GM21529 (cell line): ENCODE data around the gene PLA1A.

Experiments
- ATAC-seq: cut with Tn5 transposase; IDR thresholded peaks from one replicate; pipeline ENCODE4 v1.9.1; 2021; ENCODE audit not compliant: unreplicated experiment

The PLA1A gene

DNA sequence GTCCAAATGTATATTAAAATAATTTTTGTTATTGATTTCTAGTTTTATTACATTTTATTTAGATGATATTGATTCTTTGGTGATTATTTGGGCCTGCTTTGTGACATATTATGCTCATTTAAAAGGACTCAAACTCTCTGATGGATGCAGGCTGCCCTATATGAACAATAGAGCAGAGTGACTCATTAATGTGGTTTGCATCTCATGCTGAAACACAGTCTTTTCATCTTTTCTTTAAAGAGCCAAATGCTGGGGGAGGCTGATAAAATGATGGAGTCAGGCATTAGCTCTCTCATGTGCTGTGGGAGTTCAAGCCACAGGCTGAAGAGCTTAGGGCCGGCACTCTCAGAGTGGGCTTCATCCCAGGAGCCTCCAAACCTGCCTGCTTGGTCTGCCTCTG lies 7.2 kb downstream of the PLA1A start:
- ATAC-seq: no peak

DNA sequence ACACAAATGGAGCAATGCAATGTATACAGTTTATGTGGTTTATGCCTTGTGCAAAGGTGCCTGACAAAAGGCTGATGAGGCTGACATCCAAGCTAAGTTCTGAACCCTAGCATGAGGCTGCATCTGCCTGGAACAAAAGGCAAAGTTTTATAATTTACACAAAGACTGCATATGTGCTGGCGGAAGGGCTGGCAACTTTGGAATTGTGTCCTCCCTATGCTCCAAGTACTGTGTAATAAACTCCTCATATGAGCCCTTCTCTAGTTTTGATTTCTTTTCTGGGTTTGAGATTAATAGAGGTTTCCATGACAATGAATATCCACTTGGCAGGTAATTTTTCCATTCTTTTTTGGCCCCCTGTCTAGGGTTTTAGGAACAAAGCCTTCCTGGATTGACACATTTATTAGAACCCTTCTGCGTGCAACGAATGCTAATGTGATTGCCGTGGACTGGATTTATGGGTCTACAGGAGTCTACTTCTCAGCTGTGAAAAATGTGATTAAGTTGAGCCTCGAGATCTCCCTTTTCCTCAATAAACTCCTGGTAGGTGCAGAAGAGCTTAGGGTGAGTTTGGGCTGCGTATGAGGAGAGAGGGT lies 10.8 kb downstream of the PLA1A start:
- no peak for ATAC-seq

DNA sequence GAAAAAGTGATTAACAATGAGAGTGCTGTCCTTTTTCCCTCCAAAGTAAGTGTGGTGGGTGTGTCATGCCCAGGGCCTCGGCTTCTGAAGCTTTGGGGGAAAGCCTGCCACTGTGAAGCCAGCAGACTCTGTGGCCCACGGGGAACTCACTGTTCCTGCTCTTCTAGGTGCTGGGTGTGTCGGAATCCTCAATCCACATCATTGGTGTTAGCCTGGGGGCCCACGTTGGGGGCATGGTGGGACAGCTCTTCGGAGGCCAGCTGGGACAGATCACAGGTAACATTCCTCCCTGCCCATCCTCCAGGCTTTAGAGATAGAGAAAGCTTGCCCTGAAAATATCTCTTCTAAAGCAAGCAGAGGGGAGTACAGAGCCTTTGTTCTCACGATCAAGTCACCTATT lies 11.6 kb downstream of the PLA1A start:
- ATAC-seq: no peak

DNA sequence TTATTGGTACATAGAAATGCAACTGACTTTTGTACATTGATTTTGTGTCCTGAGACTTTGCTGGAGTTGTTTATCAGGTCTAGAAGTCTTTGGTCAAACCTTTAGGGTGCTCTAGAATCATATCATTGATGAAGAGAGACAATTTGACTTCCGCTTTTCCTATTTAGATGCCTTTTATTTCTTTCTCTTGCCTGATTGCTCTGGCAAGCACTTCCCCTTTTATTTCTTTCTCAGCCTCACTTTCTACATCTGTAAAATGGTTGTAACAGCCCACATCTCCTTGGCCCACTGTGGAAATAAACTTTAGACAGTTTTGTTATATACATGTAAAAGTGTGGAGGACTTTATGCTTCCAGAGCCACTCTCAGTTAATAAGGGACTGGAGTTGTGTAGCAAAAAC lies 14.0 kb downstream of the PLA1A start:
- ATAC-seq: no peak

DNA sequence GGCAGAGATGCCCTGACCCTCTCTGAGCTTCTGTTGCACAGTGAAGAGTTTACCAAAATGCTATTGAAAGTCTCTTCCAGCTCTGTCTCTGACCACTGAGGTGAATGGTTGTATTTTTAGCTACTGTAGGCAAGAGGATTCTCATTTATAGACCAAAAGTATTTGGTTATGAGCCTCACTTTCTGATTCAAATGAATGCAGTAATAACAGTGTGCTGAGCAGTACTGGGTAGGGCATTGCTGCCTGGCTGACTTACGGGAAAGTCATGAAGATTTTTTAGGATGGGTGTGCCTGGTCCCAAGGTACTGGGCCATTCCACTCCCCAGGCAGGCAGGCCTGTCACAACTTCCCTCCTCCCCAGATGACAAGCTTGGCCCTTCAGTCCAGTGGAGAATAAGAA lies 15.5 kb downstream of the PLA1A start:
- ATAC-seq: peak; percentile 78

DNA sequence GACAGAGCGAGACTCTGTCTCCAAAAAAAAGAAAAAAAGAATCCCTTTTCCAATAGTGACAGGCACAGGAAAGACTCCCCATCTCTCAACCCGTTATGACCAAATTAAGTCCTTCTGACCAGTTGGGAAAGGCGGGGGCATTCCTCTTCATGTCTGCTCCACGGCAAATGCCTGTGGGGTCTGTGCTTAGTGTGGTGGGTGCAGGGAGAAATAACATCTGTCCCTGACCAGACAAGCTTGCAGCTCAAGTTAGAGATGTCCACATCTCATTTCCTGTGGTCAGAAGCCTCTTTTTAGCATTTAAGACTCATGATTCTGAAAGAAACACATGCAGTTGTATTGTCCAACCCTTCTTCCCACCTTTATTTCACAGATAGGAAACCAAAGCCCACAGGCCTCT lies 16.2 kb downstream of the PLA1A start:
- ATAC-seq: peak; percentile 29

DNA sequence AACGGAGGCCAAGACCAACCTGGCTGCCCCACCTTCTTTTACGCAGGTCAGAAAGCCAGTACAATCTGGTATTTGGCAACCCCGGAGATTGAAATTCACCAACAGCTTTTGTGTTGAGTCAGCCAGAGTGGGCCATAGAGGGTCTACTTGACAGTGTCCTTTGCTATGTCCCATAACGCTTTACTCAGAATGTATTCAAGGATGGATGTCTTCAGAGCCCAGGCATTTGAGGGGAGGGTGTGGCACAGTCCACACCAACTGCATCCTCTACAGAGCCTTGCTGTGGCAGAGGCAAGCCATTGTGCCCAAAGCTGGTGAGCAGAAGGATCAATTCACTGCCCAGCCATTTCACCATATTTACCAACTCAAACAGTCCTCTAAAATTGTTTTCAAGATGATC lies 18.4 kb downstream of the PLA1A start:
- no peak for ATAC-seq

DNA sequence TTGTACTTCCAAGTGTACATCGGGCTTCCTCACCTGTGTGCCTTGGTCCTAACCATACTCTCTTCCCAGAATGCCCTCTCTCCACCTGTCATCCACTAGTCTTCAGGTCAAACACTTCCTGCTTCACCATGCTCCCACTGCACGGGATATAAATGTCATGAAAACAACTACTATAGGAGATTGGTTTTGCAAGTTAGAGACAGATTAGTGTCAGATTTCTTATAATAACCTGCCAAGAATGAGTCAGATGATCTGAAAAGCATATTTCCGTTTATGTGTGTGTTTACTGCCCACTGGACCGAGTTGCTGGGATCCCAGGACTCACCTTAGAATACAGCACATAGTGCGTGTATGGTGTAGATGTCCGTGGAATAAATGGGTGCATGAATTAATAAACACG lies 21.4 kb downstream of the PLA1A start:
- no peak for ATAC-seq

DNA sequence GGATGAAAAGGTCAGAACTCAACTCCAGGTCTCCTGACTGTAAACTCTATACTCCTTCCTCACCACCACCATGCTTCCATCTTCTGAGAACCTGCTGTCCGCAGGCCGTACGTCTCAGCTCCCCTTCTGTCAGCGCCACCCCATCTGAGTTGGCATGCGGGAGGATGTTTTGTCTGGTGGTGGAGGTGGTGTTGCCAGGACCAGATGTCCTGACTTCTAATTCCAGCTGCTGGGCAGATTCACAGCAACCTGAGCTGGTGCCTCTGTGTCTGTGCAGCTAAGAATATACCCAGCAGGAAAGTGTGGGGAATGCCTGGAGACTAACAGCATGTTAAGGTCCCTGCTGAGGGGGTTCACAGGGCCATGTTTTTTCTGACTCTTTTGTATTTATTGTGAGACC lies 23.2 kb downstream of the PLA1A start:
- ATAC-seq: no peak

DNA sequence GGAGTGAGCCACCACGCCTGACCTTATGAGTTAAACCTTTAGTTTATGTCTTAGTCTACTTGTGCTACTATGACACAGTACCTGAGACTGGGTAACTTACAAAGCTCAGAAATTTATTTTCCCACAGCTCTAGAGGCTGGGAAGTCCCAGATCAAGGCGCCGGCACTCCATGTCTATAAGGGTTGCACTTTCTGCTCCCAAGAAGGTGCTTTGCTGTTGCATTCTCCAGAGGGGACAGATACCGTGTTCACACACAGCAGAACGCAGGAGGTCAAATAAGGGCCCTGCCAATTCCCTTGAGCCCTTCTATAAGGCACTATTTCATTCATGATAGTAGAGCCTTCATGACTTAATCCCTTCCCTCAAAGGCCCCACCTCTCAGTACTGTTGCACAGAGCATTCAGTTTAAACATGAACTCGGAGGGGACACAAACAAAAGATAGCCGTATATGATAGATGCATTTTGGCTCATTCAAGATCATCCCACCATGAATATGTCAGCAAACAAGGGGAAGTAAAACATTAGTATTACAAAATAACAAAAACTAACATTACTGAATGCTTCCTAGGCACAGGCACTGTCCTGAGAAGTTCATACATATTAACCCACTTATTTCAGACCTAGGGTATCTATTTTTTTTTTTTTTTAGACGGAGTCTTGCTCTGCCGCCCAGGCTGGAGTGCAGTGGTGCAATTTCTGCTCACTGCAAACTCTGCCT lies 26.5 kb downstream of the PLA1A start:
- no peak for ATAC-seq

DNA sequence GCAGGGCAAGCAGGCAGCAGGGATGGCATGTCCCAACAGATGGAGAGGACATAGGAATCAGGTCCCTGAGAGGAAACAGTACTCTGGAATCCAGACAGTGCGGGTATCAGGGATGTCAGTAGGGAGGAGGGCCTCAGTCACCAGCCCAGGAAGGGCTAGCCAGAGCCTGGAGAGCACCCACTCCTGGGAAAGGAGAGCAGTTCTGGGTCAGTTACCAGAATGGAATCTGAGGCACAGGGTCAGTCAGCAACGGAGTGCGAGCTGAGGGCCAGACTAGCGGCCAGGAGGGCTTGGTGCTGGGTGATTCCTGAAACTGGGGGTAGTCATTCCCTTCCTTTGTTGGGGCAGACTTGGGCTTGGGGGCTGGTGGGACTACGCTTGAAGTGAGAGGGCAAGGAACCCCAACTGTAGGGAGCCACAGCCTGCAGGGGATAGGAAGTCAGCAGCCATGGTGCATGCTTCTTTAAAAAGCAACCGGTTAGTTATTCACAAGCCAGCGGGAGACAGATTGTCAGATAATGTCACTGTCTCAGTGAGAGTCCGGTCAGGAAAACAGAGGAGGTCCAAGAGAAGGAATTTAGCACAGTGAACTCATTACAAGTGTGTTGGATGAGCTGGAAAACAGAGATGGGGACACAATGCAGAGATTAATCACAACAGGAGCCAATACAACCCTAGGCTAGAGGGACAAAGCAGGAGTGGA lies 27.9 kb downstream of the PLA1A start:
- ATAC-seq: no peak

DNA sequence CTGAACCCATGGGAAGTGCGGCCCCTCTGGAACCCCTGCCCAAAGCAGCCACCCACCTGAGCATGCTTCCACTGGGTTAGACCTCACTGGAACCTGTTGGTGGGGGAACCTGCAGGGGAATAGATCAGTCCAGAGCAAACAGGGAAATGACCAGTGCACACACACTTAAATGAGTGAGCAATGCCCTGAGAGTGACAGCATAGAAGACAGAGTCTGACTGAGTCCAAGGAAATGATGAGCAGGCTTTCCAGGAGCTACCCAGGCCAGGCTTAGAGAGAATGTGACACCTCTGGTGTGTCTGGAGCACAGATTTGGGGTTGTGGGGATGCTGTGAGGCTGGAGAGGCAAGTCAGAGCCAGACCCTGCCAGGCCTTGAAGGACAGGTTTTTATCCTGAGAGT lies 28.5 kb downstream of the PLA1A start:
- no peak for ATAC-seq

DNA sequence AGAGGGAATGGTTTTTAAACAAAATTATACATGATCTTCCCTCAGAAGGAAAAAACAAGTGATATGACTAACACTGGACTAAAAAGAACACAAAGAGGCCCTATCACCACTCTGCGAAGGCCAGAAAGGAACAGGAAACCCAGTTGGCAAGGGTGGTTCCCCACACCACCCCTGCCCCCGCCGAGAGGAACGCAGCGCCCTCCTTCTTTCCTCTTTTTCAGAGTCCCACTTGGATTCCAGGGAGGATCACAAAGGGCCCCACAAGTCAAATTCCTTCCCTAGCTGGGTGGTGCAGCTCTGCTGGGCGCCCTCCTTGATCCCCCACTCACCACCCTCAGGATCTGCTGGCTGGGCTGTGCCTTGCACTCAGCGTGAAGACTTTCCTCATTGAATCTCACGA lies 29.8 kb downstream of the PLA1A start:
- peak; percentile 41 for ATAC-seq

DNA sequence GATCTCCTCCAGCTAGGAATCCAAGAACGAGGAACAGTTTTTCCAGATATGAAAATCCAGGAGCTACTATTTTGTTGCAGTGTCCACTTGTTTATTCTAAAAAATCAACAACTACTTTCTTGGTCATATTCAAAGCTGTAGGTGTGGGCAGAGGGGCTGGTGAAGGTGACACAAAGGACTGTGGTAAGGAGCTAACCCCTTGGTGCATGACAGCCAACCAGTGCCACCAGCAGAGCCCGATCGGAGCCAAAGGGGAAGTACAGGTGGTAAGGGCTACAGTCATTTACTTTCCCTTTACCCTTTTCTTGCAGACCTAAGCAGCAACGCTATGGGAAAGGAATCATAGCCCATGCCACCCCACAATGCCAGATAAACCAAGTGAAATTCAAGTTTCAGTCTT lies 30.7 kb downstream of the PLA1A start:
- peak; percentile 59 for ATAC-seq

DNA sequence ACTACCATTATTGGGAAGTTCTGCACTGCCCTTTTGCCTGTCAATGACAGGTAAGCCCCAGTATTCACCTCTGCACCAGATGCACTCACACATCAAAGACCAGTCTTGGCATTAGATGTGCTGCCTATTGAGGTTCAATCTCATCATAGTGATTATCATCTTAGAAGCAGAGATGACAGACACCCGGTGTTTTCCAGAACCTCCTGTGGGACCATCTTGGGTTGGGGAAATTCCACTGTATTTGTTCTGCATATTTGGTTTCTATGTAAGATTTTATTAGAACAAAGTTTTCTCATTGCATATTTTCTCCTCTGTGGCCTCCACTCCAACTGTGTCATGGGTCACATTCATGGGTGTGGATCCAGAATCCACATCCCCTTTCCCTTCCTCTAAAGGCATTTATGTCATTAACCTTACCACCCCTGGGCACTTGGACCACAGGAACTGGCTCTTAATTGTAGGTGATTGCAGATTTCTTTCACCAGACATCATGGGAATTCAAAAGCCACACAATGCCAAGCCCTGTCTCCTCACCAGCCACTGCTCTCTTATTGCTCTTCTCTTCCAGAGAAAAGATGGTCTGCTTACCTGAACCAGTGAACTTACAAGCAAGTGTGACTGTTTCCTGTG lies 31.2 kb downstream of the PLA1A start:
- ATAC-seq: peak; percentile 32

DNA sequence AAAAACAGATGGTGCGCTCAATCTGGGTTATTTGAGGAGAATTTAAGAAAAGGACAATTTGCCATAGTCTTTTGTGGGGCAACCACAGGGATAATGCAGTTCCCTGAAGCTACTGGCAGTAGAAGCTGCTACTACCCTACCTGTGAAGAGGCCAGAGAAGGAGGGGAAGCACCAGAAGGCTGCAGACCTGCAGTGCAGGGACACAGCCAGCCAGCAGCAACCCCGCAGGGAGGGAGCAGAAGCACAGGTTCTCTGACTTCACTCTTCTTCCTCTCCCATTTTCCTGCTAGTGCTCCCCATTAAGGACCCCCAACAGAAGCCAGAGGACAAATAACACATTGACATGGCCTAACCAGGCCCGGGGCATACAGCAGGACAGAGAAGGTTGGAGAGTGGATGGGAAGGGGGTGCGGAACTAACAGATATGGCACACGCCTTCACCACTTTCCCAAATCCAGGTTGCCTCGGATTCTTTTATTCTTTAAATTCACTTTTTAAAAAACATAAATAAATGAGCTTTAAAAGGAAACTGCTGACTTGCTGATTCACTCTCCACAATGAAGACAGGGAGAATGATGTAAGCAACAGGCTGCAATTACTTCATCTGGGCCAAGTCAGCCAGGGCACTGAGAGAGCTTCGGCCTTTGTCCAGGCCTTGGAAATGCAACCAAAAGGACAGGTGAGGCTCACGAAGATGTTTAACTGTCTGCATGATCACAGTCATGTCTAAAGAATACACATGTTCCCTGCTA lies 32.6 kb downstream of the PLA1A start:
- no peak for ATAC-seq

DNA sequence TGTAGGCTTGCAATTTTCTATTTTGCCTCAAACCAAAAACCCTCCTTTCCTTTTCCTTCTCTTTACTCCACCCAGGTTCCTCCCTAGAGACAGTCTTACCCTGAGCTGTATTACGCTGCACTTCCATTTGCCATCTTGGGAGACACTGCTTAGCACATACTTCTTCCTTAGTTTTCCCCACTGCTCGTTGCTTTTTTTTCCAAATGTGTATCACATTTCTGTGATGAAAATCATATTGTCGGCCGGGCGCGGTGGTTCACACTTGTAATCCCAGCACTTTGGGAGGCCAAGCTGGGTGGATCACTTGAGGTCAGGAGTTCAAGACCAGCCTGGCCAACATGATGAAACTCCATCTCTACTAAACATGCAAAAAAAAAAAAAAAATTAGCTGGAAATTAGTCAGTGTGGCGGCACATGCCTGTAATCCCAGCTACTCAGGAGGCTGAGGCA lies 33.2 kb downstream of the PLA1A start:
- ATAC-seq: no peak

DNA sequence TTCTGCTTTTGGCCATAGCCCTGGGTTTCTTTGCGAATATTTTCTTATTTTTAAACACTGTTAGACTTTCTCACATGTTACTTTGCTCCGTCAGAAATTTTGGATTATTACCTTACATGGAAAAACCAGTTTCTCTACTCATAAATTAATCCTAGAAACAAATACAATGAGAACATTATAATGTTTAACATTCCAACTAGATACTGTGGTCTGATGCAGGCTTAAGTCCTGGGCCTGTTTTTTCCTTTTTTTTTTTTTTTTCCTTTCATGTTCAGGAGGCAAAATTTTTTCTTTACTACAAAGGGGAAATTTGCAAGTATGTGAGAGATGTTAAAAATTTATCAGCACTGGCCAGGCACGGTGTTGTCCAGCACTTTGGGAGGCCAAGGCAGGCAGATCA lies 33.8 kb downstream of the PLA1A start:
- no peak for ATAC-seq

DNA sequence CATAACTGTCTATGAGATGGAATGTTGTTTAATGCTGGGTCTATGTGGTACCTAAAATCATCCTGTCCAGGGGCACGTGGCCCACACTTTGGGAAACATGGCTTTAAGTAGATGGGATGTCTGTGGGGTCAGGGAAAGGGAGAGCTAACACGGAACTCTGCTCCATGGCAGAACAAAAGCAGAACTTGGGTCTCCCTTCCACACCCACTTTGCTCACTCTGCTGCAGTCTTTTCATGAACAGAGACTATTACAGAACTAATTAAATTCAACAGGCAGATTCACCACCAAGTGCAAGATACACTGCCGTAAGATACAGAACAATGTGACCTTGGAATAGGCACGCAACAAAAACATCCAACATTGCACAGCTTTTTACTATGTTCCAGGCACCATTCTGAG lies 34.5 kb downstream of the PLA1A start:
- ATAC-seq: no peak

DNA sequence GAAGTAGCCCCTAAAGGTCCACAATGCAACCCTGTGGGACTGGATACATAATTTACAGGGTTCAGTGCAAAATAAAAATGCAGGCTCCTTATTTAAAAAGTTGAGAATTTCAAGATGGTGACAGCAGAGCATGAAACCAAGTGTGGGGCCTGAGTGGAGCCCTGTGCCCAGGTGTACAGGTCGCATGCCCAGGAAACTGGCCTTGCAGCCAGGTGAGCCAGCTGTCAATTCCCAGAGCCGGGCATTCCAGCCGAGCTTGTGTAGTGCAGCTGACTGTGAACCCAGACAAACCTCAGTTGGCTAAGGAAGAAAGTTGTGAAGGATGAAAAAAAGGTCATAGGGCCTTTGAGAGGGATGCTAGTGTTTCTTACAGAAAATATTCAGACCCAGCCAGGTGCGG lies 35.1 kb downstream of the PLA1A start:
- ATAC-seq: no peak

DNA sequence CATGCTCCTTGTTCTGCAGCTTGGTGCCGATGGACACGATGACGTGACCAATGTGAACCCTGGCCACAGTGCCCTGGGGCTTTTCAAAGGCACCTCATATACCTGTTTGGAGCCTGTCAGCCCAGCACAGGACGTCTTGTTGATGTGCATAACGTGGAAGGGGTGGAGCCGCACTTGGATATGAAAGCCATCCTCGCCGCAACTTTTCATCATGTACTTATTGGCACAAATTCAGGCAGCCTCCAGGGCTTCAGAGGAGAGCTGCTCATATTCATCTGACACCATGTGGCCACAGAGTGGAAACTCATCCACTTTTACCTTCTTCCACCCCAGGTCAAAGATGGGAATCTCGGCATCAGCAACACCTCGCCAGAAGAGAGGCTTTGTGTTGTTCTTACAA lies 38.0 kb downstream of the PLA1A start:
- no peak for ATAC-seq
